Cerebellar cortex (tissue), 1 donor: ENCODE results near the gene UVRAG.
"Not testable (repeated sequence)": the region's sequence is repeated elsewhere in the genome, so short reads cannot be mapped to it uniquely, and the experiment has no call there.

ENCODE experiments used
- DNase-seq: peaks from one replicate; pipeline ENCODE4 v3.0.0-alpha.2; 2015; ENCODE audit warnings: low spot score

Gene UVRAG

DNA sequence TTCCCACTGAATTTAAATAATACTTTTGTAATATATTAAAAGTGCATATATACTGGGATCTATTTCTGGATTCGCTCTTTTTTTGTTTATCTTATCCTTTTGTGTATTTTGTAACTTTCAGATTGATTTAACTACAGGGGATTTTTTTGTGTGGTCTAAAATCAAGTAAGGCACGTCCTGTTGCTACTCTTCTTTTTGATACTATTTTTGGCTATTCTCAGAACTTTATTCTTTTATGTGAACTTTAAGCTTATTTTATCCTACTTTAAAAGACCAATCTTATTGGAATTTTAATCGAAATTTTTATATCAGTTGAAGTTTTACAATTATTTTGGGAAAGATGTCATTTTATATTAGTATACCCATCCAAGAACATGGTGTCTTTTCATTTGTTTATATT, 106.8 kb downstream of the UVRAG start:
- DNase-seq = no peak

DNA sequence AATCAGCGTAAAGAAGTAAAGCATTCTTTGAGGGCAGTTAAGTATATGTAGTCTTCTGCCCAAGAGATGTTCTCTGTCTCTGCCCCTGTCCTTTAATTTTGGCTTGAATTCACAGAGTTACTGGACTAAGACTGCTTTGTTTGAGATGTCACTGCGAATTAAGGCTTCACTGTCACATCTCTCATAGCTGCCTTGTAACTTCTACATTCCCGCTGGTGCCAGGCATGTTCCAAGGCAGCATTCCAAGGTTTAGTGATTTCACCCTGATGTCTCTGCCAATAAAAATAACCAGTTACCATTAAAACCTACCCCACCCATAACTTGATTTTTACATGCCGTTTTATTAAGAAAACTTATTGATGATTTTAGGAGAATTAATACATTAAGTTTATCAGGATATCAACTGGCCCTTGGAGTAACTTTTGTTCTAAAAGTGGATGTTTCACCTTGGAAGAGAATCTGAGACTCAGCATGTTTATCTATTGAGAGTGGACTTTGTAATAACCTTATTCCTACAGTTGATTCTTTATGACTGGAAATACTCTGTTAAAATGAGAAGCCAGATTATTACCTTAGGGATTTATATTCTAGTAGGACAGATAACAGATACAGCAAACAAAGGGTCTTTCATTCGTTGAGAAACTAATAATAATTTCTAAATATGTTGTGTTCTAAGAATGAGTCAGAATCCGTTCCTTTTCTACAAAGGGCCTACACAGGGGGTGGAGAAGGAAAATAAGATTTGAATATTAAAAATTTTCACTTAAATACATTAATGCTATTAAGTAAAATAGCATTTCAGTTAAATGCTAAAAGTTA, 110.2 kb downstream of the UVRAG start:
- DNase-seq = peak; percentile 69

DNA sequence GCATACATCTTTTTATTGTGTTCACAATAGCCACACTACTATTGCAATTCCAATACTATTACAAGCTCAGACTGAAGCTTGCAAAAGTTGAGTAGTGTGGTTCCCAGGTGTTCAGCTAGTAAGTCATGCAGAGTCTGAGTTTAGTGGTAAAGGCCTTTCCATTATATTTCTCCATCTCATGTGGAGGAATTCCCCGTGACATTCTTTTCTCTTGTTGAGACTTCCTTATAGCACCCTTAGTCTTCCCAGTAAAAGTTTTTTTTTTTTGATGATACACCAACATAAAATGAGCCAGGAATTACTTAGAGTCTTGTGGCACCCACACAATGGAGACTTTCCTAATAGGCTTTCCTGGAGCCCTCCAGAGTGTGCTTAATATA, 110.8 kb downstream of the UVRAG start:
- no peak for DNase-seq

DNA sequence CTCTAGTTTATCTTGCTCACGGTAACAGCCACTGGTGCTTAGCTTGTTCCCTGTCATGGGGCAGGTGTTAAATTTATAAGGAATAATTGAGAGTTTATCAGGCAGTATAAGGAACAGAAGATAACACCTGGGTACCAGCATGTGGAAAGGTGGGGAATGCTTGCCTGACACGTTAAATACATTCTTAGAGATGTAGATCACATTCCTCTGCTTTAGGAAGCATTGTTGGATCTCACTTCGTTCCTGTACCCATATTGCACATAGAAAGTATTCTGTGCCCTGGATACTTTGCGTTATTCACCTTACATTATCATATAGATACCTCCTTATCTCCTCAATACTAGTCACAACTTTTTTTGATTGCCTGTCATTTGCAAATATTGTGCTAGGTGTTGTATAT, 114.7 kb downstream of the UVRAG start:
- no peak for DNase-seq

DNA sequence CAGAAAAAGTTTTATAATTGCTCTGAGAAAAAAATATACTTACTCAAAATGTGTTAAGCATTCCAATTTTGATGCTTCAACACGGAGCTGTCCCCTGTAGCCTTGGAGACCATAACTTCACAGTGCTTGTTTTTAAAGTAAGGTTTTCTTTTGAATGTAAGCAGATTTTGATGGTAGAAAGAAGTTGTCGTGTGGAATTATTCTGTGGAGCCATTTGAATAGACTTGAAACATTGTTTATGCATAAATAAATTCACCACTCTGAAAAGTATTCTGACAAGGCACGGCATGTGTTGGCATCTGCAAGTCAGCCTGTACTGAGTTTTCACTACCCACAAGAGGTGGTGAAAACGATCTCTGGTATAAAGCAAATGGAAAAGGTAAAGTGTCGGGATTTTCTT, 115.5 kb downstream of the UVRAG start:
- DNase-seq = no peak

DNA sequence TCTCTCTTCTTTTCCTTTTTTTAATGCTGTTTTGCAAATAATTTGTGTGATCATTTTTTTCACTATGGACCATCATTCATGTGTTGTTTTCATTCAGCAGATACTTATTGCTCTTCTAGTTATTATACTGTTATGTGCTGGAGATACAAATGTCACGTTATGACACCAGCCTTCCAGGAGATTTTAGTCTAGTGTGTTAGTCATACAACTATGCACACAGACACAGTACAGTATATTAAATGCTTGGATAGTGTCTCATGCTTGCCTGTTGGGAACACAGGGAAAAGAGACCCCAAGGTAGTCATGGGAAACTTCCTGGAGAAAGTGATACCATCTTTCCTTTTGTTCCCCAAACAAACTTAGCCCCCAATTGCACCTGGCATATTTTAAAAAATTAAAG, 116.1 kb downstream of the UVRAG start:
- DNase-seq = no peak

DNA sequence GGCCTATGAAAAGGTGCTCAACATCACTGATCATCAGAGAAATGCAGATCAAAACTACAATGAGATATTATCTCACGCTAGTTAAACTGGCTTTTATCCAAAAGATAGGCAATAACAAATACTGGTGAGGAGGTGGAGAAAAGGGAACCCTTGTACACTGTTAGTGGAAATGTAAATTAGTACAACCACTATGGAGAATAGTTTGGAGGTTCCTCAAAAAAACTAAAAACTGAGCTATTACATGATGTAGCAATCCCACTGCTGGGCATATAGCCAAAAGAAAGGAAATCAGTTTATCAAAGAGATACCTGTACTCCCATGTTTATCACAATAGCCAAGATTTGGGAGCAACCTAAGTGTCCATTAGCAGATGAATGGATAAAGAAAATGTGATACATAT, 118.7 kb downstream of the UVRAG start:
- not testable (repeated sequence) for DNase-seq

DNA sequence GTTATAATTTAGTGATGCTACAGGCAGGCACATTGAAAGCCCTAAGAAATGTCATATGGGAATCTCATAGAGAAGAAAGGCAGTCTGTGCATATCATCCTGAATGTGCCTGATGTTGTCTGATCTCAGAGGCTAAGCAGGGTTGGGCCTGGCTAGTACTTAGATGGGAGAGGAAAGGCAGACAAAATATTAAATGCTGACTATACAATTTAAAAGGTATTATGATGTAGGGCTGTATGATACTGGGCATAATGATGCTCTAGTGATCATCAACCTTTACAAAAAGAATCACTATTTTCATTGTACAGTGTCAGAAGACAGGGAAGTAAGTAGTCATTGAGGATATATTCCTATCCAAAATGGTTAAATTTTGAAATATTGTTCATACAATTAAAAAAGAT, 119.8 kb downstream of the UVRAG start:
- no peak for DNase-seq

DNA sequence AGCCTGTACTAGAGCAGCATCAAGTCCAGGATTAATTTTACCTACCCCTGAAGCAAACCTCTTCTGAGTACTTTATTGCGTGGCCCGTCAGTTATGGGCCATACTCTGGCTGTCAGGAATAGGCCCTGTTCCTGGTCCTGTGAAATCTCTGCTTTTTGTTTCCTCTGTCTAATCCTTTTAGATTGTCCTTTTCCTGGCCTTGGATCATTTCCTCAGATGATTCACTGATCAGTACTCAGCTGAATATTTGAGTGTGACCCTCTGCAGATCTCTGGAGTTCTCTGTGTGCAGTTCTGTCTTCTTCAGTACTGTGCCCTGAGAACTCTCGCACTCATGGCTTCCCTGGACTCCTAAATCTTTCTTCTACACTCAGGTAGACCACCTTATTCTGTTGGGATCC, 123.5 kb downstream of the UVRAG start:
- no peak for DNase-seq

DNA sequence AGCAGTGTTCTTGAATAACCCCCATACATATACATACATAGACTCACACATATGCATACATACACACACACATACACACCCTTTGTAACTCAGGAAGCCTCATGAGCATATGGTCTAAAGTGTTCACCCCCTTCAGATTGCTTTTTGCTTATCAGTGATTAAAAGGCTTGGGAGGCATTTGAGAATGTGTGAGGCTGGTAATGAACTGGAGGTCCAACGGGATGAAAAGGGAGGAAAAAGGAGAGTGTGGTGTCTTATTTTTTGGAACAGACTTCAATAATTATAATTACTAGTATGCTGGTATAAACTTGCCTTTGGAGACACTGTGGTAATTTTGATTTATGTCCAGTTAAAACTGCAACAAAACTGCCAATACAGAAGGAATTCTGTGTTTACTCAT, 124.5 kb downstream of the UVRAG start:
- no peak for DNase-seq

DNA sequence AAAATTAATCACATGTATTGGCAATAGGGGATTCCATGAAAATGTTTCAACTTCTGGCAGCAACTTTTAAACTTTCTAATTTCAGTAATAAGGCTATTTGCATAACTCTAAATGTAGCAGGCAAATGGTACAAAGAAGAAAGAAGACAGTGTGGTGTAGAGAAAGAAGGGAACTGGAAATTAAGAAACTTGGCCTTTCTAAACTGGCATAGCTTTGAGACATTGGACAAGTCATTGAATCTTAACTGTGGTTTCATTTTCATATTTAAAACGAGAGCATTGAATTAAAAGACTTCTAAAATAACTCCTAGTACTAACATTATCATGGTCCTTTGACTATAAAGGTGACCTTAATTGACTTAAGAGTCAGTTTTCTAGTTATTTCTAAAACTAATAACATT, 125.0 kb downstream of the UVRAG start:
- no peak for DNase-seq

DNA sequence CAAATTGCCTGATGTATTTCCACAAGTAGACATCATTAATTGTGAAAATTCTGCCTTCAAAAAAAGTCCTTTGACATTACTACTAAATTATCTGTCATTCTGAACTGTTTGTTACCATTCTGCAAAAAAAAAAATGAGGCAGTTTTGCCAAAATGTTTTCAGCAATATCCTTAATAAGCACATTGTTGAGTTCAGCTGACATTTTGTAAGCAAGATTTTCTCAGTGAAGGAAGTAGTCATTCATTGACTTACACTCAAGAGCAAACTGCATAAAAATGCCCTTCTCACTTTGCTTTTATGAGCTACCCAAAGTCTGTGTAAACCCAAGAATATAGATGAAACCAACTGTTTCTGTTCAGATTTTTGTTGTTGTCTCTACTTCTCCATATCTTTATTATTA, 125.9 kb downstream of the UVRAG start:
- no peak for DNase-seq

DNA sequence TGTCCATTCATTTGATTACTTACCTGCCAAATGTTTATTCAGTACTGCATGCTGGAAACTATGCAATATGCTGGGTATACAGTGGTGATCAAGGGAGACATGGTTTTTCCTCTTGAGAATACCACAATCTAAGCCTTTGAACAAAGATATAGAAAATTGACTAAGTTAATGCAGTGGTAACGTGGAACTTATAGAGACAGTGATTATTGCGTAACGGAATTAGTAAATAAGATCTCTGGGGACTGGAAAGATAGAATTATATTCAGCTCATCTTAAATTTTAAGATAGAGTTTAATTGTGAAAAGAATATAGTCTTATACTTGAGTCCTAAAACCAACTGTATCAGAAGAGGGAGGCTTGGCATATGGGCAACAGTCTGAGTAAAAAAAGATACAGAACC, 129.5 kb downstream of the UVRAG start:
- no peak for DNase-seq

DNA sequence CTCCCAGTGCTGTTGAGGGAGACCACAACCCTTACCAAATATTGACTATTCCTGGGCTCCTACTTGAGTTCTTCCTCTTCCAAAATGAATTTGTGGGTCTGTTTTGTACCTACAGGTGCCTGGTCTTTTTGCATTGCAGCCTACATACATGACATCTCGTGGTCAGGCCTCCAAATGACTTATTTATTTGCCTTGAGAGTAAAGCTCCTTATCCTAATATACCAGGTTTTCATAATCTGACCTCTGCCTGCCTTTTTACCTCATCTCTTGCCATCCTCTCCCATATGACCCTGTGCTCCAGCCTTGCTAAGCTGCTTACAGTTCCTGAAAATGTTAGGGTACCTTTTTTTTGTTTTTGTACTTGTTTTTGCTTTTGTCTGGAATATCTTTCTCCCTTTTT, 130.4 kb downstream of the UVRAG start:
- DNase-seq = no peak

DNA sequence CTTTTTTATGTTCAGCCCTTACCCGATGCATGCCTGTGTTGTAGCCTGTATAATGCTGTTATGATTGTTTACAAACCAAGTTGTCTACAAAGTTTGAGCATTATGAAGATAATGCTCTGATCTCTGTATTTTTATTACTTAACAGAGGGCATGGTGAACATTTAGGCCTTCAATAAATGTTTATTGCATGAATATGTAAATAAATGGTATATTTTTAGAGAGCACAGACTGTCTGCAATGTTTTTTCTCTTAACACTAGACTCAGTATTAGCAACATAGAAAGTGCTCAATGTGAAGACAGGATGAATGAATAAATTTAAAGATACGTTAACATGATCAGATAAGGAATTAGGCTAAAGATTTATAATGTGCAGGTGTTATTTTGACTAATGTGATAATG, 130.9 kb downstream of the UVRAG start:
- no peak for DNase-seq

DNA sequence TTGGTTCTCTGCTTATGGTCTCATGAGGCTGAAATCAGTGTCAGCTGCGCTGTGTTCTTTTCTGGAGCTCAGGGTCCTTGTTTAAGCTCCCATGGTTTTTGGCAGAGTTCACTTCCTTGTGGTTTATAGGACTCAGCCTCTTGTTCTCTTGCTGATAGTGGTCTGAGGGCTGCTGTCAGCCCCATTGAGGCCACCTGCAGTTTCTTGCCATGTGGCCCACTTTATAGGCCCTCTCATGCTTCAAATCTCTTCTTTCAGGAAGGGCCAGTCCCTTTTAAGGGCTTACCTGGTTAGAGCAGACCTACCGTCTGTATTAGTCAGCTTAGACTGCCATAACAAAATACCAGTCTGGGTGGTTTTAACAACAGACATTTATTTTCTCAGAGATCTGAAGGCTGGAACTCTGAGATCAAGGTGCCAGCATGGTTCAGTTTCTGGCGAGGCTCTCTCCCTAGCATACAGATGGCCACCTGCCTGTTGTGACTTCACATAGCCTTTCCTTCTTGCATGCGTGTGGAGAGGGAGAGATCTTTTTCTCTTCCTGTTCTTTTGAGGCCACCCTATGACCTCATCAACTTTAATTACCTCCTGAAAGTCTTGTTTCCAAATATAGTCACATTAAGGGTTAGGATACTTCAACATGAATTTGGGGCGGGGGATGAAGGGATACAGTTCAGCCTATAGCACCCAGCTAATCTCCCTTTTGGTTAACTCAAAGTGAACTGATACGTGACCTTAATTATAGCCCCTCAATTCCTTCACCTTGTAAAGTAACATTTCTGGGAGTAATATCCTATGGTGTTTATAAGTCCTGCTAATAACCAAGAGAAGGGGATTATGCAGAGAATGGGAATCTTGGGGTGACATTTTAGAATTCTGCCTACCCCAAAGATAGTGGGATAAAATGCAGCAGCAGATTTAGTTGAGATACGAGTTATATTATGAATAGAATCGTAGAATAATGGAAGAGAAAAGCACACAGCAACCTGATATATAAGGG, 131.8 kb downstream of the UVRAG start:
- DNase-seq = peak; percentile 80

DNA sequence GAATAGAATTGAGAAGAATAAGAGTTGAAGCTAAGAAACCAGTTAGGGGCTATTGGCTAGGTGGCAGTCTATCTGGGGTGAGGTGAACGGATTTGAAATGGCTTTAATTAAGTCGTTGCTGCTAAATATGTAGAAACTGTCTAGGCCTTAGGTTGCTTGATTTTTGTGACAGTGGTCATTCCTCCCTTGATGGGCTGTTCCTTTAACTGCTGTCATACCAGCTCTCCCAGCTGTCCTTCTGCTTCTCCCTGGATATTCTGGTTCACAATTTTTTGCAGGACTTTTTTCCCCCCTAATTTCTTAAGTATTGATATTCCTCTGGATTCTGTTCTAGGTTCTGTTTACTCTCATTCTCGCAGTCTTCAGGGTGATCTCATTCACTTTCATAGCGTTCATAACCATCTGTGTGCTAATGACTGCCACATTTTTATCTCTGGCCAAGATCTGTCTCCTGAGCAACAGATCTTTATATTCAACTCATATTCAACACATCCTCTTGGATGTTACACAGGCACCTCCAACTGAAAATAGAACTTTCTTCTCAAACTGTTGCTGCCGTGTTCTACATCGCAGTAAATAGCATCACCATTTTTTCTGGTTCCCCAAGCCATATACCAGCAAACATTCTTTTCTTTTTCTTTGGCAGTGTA, 134.1 kb downstream of the UVRAG start:
- peak; percentile 50 for DNase-seq

DNA sequence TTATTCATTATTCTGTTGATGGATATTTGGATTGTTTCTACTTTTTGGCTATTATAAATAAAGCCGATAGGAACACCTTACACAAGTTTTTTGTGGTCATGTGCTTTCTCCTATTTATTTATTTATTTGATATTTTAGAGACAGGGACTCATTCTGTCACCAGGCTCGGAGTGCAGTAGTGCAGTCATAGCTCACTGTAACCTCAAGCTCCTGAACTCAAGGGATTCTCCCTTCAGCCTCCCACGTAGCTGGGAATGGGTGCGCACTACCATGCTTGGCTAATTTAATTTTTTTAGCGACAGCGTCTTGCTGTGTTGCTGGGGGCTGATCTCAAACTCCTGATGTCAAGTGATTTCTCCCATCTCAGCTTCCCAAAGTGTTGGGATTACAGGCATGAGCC, 135.1 kb downstream of the UVRAG start:
- DNase-seq = no peak

DNA sequence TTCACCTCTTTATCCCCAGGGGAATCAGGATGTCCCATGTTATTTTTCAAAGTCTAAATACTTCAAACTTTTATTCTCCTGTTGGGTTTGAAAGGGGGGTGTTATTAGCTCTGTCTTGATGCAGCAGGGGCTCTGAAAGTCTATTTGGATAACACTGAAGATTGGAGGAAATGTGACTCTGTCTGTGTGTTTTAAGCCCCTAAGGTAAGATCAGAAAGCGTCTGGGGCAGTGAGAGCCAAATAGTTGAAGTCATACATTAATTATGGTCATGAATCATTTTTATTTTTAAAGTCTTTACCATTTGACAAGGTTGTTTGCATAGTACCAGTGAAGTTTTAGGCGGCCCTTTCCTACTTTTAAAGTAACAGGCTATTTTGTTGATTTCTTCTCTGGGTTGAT, 139.0 kb downstream of the UVRAG start:
- no peak for DNase-seq

DNA sequence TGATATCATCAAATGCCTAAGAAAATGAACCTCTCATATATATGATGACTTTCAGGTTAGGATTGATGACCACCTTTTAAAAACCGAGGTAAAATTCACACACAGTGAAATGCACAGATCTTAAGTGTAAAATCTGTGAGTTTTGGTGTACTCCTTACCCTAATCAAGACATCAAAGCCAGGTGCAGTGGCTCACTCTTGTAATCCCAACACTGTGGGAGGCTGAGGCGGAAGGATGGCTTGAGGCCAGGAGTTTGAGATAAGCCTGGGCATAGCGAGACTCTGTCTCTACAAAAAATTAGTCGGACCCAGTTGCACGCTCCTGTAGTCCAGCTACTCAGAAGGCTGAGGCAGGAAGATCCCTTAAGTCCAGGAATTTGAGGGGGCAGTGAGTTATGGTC, 140.4 kb downstream of the UVRAG start:
- peak; percentile 60 for DNase-seq

DNA sequence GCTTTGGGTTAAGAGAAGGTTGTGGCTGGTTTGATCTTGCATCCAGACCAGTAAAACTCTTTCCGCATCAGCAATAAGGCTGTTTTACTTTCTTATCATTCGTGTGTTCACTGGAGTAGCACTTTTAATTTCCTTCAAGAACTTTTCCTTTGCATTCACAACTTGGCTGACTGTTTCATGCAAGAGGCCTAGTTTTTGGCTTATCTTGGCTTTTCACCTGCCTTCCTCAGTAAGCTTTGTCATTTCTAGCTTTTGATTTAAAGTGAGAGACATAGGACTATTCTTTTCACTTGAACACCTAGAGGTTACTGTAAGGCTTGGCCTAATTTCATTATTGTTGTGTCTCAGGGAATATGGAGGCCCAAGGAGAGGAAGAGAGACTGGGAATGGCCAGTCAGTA, 144.5 kb downstream of the UVRAG start:
- DNase-seq = no peak

DNA sequence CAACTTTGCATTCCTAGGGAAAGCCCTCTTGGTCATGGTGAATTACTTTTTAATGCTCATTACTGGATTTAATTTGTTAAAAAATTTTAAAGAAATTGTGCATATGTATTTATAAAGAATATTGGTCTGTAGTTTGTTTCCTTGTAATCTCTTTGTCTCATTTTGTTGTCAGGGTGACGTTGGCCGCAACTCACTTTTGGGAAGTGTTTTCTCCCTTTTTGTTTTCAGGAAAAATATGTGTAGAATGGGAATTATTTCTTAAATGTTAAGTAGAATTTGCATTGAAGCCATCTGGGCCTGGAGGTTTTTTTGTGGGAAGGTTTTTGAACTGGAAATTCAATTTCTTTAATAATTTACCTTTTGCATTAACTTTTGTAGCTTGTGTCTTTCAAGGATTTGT, 149.1 kb downstream of the UVRAG start:
- no peak for DNase-seq
